ENCODE data around the gene CRNN. TPM values are rescaled to one million over a fixed set of nuclear protein-coding genes. Genes with fewer than 3 reads are reported as not detected.

The CRNN gene
- total RNA-seq, 1 experiment from 2014 or later = not detected

- Histone ChIP-seq H3K27me3 (ENCODE audit: insufficient read depth, low read length) (no peaks in the 10 kb centered on the region), H3T11ph (ENCODE audit: low read length) (no peak overlapping the region), H2BK120ac (ENCODE audit: low read depth, low read length, poor library complexity, severe bottlenecking) (no peak overlapping the region), H2BK5ac (ENCODE audit: insufficient read length, low read length) (no peak overlapping the region), H3K4me2 (ENCODE audit: insufficient read depth, insufficient read length, low read length) (no peak overlapping the region), H3K79me1 (ENCODE audit: insufficient read depth, low read depth, low read length, poor library complexity, severe bottlenecking) (no peaks in the 10 kb centered on the region), H3K14ac (ENCODE audit: insufficient read depth, low read length) (no peak overlapping the region), H3K9ac (ENCODE audit: extremely low read depth, insufficient read length, low read length) (no peak overlapping the region), H2BK20ac (ENCODE audit: low read depth, low read length, poor library complexity, severe bottlenecking) (no peak overlapping the region), H3K23me2 (ENCODE audit: insufficient read length, low read depth, low read length, poor library complexity, severe bottlenecking) (no peaks in the 10 kb centered on the region), H2BK15ac (ENCODE audit: low read depth, low read length) (no peak overlapping the region), H3K18ac (ENCODE audit: insufficient read length, low read depth, low read length) (no peak overlapping the region), H4K20me1 (ENCODE audit: control insufficient read depth, insufficient read depth, insufficient read length) (no peaks in the 10 kb centered on the region), H2AFZ (ENCODE audit: low read length) (no peak overlapping the region), H3K23ac (ENCODE audit: insufficient read length, low read depth, low read length) (no peak overlapping the region), H3K9me3 (ENCODE audit: control insufficient read depth, low read depth, low read length) (peaks cover 42% of the 10 kb centered on the region), H4K8ac (replicated peaks; ENCODE audit: insufficient read length, low read depth, low read length) (no peak overlapping the region), H2BK12ac (ENCODE audit: insufficient read length, low read depth, low read length) (no peak overlapping the region), H3K79me2 (ENCODE audit: insufficient read depth, low read length) (no peaks in the 10 kb centered on the region), H3K4ac (ENCODE audit: low read depth, low read length) (no peak overlapping the region), H3K4me1 (ENCODE audit: insufficient read depth, low read length) (no peaks in the 10 kb centered on the region), H2AK5ac (ENCODE audit: insufficient read length, low read length) (no peak overlapping the region), H3K56ac (ENCODE audit: insufficient read length, low read depth, low read length) (no peak overlapping the region), H3K27ac (ENCODE audit: insufficient read length, low read depth, low read length) (no peak overlapping the region), H4K5ac (ENCODE audit: insufficient read length, low read depth, low read length) (no peak overlapping the region), H4K91ac (ENCODE audit: insufficient read length, low read depth, low read length) (no peak overlapping the region)
- H3K9me3 Mint-ChIP-seq = peaks cover 66% of the 10 kb centered on the region in 2 experiments
- WGBS (ENCODE audit: extremely low coverage, insufficient read length, low lambda C conversion rate) = no CpG with 5 or more reads among the region's 2 CpGs
- no peak for DNase-seq
- no peak for TF ChIP-seq CTCF (conservative IDR thresholded peaks at IDR 0.05)
- H3K36me3 Mint-ChIP-seq (ENCODE audit: insufficient read depth in 1 of 3, low read depth in 3 of 3) = peaks cover 0 to 29% (median 17%) of the 10 kb centered on the region in 3 experiments; a peak in 6 of 7 replicates
- H3K27ac Mint-ChIP-seq = no peak overlapping the region
- H3K27me3 Mint-ChIP-seq (ENCODE audit: low read depth) = no peaks in the 10 kb centered on the region; the same call in 1 of the 2 replicates
- H3K4me3 Mint-ChIP-seq = no peak overlapping the region
- H3K4me1 Mint-ChIP-seq = no peaks in the 10 kb centered on the region
Observed at GRCh38 chr1:152436593-152437496, 22.8 kb upstream of the CRNN start.

Measured in H9 (cell line).